Upper lobe of left lung (tissue), 4 donors: ENCODE results near the gene SLC38A5.

Experiments used
- EP300 ChIP-seq, 4 donors: sonication (generic); formaldehyde crosslinking; IDR thresholded peaks; one replicate each; pipeline ENCODE4 v1.5.1; 2017; ENCODE audit warnings: antibody characterized with exemption in 4 of 4, control low read depth in 2 of 4
- POLR2A ChIP-seq, 4 donors: fragments of 450-650 bp; IDR thresholded peaks; one replicate each; pipeline ENCODE4 v1.5.1; 2016 to 2017; ENCODE audit warnings: antibody characterized with exemption in 4 of 4, mild to moderate bottlenecking in 2 of 4
- POLR2AphosphoS5 ChIP-seq, 2 donors: sonication (generic); formaldehyde crosslinking; IDR thresholded peaks; one replicate each; pipeline ENCODE4 v1.5.1; 2017; ENCODE audit warnings: antibody characterized with exemption in 2 of 2
- TF ChIP-seq, protein P1 (sequence below), 6 experiments: fragments of 450-650 bp in 4 of 6; fragments of 200-600 bp in 2 of 6; sonication (generic) in 2 of 6; IDR thresholded peaks; one replicate each; pipeline ENCODE4 v1.5.1; 2016 to 2019; ENCODE audit warnings: antibody characterized with exemption in 6 of 6

GRCh38 chrX:48456628-48457331, 13.3 kb downstream of the SLC38A5 start:
- TF ChIP-seq EP300 (IDR thresholded peaks at IDR 0.05), result no peak
- no peak for TF ChIP-seq POLR2A (IDR thresholded peaks at IDR 0.05)
- TF ChIP-seq, protein P1, sequence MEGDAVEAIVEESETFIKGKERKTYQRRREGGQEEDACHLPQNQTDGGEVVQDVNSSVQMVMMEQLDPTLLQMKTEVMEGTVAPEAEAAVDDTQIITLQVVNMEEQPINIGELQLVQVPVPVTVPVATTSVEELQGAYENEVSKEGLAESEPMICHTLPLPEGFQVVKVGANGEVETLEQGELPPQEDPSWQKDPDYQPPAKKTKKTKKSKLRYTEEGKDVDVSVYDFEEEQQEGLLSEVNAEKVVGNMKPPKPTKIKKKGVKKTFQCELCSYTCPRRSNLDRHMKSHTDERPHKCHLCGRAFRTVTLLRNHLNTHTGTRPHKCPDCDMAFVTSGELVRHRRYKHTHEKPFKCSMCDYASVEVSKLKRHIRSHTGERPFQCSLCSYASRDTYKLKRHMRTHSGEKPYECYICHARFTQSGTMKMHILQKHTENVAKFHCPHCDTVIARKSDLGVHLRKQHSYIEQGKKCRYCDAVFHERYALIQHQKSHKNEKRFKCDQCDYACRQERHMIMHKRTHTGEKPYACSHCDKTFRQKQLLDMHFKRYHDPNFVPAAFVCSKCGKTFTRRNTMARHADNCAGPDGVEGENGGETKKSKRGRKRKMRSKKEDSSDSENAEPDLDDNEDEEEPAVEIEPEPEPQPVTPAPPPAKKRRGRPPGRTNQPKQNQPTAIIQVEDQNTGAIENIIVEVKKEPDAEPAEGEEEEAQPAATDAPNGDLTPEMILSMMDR (IDR thresholded peaks at IDR 0.05), result no peak
- TF ChIP-seq POLR2AphosphoS5 (IDR thresholded peaks at IDR 0.05), result no peak
